AG04449 (cell line): Measurements from ENCODE around the gene RAPSN.

Experiments used
- CTCF ChIA-PET: fragments of 350-600 bp; formaldehyde crosslinking; extraction: SDS; loops from one replicate; lab custom pipeline; 2021; ENCODE audit warnings: antibody characterized with exemption; lab: Yijun Ruan, JAX
- POLR2A ChIA-PET: fragments of 400-600, 350-600 bp; formaldehyde crosslinking; extraction: SDS; loops from one replicate; lab custom pipeline; 2020; ENCODE audit warnings: antibody characterized with exemption, inconsistent platforms; lab: Yijun Ruan, JAX
- DNase-seq: peaks from one replicate; pipeline ENCODE4 v3.0.0-alpha.2; 2010; ENCODE audit warnings: low read depth, low spot score
- H3K4me3 ChIP-seq: 2 replicates; pipeline ENCODE4 v1.5.1; 2011; ENCODE audit warnings: low read depth, mild to moderate bottlenecking, control low read depth, low read length
- TF ChIP-seq, protein P1 (sequence below): IDR thresholded peaks from one replicate; pipeline ENCODE4 v1.5.1; 2011; ENCODE audit warnings: mild to moderate bottlenecking, moderate library complexity, low read length, control low read depth, inconsistent platforms; ENCODE audit not compliant: insufficient read depth; ENCODE audit errors: missing control alignments

The RAPSN gene

DNA sequence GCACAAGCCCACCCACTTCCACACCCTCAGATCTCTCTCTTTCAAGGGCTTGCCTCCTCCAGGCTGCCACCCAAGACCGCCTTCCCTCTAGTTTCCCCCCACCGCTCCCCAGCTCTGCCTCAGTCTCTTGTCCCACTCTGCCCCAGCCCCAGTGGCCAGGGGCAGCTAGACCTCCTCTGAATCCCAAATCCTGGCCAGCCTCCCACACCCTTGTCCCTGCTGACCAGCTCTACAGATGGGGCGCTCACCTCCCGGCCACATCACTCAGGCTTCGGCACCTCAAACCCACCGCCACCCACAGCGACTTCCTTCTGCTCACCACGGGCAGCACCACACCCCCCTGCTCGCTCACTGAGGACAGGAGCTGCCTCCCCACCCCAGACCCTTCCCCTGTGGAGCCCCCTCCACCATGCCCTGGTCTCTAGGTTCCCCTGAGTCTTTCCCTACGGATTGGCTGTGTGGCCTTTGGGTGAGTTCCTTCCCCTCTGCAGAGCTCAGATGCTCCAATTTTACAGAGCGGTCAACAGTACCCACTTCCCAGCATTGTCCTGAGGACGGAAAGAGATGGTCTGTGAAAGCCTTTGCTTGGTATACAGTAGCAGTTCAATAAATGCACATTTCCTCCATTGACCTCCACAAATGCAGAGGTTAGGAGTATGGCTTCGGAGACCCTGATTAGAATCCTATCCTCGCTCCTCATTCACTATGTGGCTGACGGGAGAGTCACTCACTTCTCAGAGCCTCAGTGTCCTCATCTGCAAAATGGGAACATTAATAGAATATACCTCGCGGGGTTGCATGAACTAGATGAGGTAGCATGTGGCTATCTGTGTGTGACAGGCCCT, 59.1 kb downstream of the RAPSN start:
- no peak for DNase-seq
- TF ChIP-seq, protein P1, sequence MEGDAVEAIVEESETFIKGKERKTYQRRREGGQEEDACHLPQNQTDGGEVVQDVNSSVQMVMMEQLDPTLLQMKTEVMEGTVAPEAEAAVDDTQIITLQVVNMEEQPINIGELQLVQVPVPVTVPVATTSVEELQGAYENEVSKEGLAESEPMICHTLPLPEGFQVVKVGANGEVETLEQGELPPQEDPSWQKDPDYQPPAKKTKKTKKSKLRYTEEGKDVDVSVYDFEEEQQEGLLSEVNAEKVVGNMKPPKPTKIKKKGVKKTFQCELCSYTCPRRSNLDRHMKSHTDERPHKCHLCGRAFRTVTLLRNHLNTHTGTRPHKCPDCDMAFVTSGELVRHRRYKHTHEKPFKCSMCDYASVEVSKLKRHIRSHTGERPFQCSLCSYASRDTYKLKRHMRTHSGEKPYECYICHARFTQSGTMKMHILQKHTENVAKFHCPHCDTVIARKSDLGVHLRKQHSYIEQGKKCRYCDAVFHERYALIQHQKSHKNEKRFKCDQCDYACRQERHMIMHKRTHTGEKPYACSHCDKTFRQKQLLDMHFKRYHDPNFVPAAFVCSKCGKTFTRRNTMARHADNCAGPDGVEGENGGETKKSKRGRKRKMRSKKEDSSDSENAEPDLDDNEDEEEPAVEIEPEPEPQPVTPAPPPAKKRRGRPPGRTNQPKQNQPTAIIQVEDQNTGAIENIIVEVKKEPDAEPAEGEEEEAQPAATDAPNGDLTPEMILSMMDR: no peak
- H3K4me3 ChIP-seq: no peak overlapping the region
- CTCF ChIA-PET: interaction anchor here (0.9 to 8.3 kb wide), 5 partner anchors 17 to 31 kb away, joined by 3 to 123 read pairs (median 7); no protein-coding TSS in a partner anchor
- POLR2A ChIA-PET: interaction anchor here (1.3 kb wide), 1 partner anchor 10 kb away, joined by 3 read pairs; no protein-coding TSS in a partner anchor

DNA sequence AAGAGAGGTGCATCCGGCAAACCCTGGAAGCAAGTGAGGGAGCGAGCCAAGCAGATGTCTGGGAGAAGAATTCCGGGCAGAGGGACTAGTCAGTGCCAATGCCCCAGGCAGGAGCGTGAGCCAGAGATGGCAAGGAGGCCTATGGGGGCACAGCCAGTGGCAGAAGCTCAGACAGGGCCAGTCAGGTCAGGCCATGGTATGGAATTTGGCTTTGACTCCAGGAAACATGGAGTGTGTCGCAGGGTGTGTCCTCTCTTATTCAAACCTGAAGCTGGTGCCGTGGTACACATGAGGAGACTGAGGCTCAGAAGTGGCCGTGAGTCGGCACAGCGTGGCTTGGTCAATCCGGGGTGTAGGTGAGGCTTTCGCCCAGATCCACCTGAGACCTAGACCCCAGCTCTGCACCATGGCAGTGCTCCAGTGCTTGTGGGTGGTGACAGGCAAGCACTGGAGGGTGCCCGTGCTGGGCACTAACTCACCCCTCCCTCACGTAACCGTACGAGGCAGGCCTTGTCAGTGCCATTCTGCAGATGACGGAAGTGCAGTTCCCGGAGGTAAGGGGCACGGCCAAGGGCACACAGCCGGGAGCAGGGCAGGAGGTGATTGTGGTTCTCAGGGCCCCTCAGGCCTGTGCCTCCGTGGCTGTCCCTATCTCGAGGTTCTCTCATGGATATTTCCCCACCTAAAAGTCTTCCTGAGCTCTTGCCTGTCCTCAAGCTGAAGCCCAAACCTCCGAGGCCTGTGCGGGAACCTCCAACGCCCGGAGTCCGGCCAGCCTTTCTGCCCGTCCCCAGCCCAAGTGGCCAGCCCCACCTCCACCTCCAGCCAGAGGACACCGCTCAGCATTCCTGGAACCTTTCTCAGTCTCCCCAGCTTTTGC, 60.0 kb downstream of the RAPSN start:
- no peak overlapping the region for H3K4me3 ChIP-seq
- ChIA-PET POLR2A (no interaction called here), CTCF (interaction anchor here (0.9 to 8.3 kb wide), 7 partner anchors 13 to 30 kb away, joined by 3 to 123 read pairs (median 6); no protein-coding TSS in a partner anchor)
- DNase-seq: no peak
- TF ChIP-seq, protein P1: no peak

DNA sequence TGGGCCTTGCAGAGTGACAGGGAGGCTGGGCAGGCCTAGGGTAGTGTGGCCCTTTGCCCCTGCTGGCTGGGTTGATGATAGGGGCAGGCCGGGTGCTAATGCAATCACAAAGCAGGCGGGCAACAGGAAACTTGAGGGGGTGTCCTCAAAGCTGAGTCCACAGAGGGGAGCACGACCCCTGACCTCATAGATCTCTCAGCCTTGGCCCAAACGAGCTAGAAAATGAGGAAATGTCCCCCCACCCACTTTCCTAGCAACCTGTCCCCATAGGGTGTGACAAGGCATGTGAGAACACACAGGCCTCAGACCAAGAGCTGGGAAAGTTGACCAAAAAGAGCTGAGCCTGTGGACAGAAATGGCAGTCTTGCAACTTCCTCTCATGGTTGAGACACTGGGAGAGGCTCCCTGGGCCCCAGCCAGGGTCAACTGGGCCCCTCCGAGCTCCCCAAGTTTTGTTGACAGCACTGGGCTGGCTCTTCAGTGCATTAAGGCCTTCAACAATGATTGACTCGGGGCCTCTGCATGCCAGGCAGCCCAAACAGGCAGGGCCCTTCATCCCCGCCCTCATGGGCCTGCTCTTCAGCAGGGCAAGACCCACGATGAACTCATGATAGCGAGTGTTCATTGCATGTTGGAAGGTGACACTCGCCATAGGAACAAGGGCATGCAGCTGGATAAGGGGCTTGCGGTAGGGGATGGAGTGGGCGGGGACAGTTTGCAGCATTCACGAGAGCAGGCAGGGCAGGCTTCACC, 60.8 kb downstream of the RAPSN start:
- ChIA-PET POLR2A (no interaction called here), CTCF (interaction anchor here (0.7 to 8.3 kb wide), 7 partner anchors 14 to 58 kb away, joined by 4 to 123 read pairs (median 4); no protein-coding TSS in a partner anchor)
- no peak overlapping the region for H3K4me3 ChIP-seq
- TF ChIP-seq, protein P1: no peak
- no peak for DNase-seq
